Colon (tissue), 2 donors: ENCODE data around the gene DISP2.

Source experiments
- FAIRE-seq: peaks from 2 replicates; lab custom pipeline; 2012; peaks lifted over from hg19 to GRCh38; lab: Jason Lieb, UNC
- donor health status: control.
- donor health status: control.

DISP2 gene

GRCh38 chr15:40389824-40390595, 32.0 kb downstream of the DISP2 start:
- no peak for FAIRE-seq

- FAIRE-seq = no peak
Measured at GRCh38 chr15:40392986-40393948, 35.2 kb downstream of the DISP2 start.

- no peak for FAIRE-seq
Measured at GRCh38 chr15:40397688-40398412, 39.8 kb downstream of the DISP2 start.

GRCh38 chr15:40398413-40398873, 40.4 kb downstream of the DISP2 start:
- FAIRE-seq = no peak

- no peak for FAIRE-seq
Measured at GRCh38 chr15:40399370-40399769, 41.4 kb downstream of the DISP2 start.

GRCh38 chr15:40405501-40406381, 47.7 kb downstream of the DISP2 start, which contains the start of gene IVD:
IVD (plus strand) TSS chr15:40405795; CDS start chr15:40405828, 33 bp downstream.
- FAIRE-seq = no peak

GRCh38 chr15:40407330-40407990, 49.4 kb downstream of the DISP2 start:
- FAIRE-seq = no peak

GRCh38 chr15:40409366-40409765, 51.3 kb downstream of the DISP2 start:
- no peak for FAIRE-seq

GRCh38 chr15:40410476-40410875, 52.5 kb downstream of the DISP2 start:
- FAIRE-seq = no peak

- FAIRE-seq = no peak
Measured at GRCh38 chr15:40412095-40412759, 54.2 kb downstream of the DISP2 start.

GRCh38 chr15:40413036-40413435, 55.0 kb downstream of the DISP2 start:
- no peak for FAIRE-seq

- no peak for FAIRE-seq
Measured at GRCh38 chr15:40414816-40415215, 56.8 kb downstream of the DISP2 start.

GRCh38 chr15:40415226-40415625, 57.2 kb downstream of the DISP2 start:
- no peak for FAIRE-seq

GRCh38 chr15:40416056-40416455, 58.0 kb downstream of the DISP2 start:
- FAIRE-seq = no peak

- no peak for FAIRE-seq
Measured at GRCh38 chr15:40418126-40418525, 60.1 kb downstream of the DISP2 start.

- no peak for FAIRE-seq
Measured at GRCh38 chr15:40420071-40420713, 62.2 kb downstream of the DISP2 start.

- FAIRE-seq = no peak
Measured at GRCh38 chr15:40420793-40421192, 62.8 kb downstream of the DISP2 start.

GRCh38 chr15:40421246-40422157, 63.5 kb downstream of the DISP2 start:
- no peak for FAIRE-seq
